ENCODE results near the gene RGS2.

Gene RGS2

GRCh38 chr1:192808518-192809306 is at the start of gene RGS2:
Gene RGS2 (plus strand): TSS chr1:192809039. CDS start chr1:192809072, 33 bp downstream.
- peak; percentile 96 for DNase-seq

DNA sequence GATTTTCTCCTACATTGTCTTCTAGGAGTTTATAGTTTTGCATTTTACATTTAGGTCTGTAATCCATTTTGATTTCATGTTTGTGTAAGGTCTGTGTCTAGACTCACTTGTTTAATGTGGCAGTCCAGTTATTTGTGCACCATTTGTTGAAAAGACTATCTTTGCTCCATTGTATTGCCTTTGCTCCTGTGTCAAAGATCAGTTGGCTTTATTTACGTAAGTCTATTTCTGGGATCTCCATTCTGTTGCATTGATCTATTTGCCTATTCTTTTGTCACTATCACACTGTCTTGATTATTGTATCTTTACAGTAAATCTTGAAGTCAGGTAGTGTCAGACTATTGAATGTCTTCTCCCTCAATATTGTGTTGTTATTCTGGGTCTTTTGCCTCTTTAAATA is 49.7 kb upstream of the RGS2 start:
- DNase-seq, result no peak

DNA sequence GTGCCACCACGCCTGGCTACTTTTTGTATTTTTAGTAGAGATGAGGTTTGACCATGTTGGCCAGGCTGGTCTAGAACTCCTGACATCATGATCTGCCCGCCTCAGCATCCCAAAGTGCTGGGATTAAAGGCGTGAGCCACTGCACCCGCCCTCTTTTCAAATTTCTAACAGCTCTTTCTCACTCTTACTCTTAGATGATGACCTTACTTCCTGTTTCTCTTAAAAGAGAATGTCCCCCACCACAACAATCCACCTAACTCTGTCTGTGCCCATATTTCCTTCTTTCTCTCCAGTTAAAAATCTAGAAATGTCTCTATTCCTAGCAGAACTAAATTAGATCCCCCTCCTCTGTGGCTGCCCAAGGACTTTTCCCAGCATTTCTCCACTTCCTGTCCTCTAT is 46.6 kb upstream of the RGS2 start:
- no peak for DNase-seq

- no peak for DNase-seq
These were observed 45.6 kb upstream of the RGS2 start for GRCh38 chr1:192763243-192763642.

DNA sequence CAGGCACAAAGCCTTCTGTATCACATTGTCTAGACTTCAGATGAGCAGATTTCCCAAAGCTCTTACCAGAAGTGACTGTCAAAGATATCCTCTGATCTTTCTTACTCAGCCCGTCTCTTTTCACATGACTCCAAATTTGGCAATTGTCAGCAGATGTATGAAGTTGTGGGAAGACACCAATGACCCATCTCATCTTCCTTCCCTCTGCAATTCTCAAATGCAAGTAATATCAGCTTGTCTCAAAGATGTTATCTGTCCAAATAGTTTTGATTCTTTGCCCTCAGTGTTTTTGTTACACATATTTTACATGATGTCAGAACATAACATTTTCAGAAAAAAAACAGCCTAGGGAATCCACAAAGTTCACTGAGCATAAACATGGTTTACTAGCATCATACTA is 45.1 kb upstream of the RGS2 start:
- DNase-seq, result no peak

DNA sequence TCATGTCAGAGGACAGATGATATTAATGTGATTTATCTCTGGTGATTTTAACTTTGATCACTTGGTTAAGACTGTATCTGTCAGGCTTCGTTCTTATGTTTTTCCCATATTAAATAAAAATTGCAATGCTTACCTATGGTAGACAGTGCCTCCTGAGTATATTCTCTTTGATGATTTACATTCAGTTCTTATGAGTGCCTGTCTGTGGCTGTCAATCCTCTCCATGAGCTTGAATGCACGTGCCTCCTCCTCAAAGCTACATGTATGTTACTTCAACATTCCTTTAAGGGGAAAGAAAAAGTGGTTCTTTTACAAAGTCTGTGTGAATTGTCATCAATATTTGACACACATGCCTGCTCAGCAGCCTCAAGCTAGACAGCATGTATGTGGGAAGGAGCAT is 44.2 kb upstream of the RGS2 start:
- no peak for DNase-seq

- DNase-seq, result no peak
These were observed 42.7 kb upstream of the RGS2 start for GRCh38 chr1:192766009-192766625.

- DNase-seq, result no peak
These were observed 42.0 kb upstream of the RGS2 start for GRCh38 chr1:192766876-192767275.

DNA sequence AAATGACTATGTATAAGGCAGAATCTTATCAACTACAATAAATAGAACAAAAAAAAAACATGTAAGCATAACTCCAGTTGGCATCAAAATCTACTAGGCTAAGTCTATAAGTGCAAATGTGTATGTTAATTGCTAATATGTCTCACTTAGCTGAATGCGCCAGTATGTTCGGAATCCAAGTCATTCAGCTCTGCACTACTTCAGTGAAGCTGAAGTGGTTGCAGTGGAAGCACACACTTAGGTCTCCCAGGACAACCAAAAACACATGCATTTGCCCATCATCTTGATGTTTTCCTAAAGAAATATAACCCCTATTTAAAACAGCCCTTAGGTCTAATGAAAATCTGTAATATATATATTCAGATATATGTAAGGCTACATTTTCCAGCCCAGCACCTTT is 41.0 kb upstream of the RGS2 start:
- no peak for DNase-seq

DNA sequence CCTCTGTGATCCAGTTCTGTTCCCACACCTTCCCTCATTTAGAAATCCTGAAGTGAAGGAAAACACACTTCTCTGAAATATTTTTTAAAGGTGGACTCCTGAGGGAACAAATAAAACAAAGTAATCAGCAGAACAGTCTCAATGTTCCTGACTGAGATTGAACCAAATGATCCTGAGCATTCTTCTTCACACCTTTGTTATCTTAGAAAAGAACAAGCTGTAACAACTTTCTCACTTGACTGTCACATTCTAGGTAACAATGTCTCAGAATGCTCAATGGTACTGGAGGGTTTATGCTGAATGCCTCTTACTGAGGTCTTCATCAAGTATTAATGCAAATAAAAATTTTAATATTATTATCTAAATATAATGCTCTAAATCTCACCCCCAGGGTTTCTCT is 40.4 kb upstream of the RGS2 start:
- no peak for DNase-seq

DNA sequence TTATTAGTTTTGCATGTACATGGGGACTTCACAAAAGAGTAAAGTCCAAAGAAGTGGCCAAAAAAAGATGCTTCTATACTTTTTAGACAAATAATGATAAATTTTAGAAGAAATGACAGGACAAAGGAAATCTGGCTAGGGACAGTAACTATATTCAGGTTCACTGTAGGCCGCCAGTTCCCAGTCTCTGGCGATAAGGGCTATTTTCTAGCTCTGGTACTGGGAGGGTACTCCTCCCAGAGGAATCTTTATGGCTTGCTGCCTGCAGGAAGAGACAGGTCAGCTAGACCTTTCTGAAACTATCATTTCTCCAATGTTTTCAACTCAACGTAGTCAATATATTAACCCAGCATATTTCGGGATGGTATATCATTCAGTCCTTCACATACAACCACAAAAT is 37.5 kb upstream of the RGS2 start:
- no peak for DNase-seq

- no peak for DNase-seq
These were observed 33.2 kb upstream of the RGS2 start for GRCh38 chr1:192775631-192776030.

GRCh38 chr1:192776206-192776605 is 32.6 kb upstream of the RGS2 start:
- no peak for DNase-seq

- DNase-seq, result no peak
These were observed 31.8 kb upstream of the RGS2 start for GRCh38 chr1:192776998-192777397.

GRCh38 chr1:192783791-192784190 is 25.0 kb upstream of the RGS2 start:
- no peak for DNase-seq

GRCh38 chr1:192784397-192784796 is 24.4 kb upstream of the RGS2 start:
- DNase-seq, result no peak

GRCh38 chr1:192786576-192786975 is 22.3 kb upstream of the RGS2 start:
- DNase-seq, result no peak

DNA sequence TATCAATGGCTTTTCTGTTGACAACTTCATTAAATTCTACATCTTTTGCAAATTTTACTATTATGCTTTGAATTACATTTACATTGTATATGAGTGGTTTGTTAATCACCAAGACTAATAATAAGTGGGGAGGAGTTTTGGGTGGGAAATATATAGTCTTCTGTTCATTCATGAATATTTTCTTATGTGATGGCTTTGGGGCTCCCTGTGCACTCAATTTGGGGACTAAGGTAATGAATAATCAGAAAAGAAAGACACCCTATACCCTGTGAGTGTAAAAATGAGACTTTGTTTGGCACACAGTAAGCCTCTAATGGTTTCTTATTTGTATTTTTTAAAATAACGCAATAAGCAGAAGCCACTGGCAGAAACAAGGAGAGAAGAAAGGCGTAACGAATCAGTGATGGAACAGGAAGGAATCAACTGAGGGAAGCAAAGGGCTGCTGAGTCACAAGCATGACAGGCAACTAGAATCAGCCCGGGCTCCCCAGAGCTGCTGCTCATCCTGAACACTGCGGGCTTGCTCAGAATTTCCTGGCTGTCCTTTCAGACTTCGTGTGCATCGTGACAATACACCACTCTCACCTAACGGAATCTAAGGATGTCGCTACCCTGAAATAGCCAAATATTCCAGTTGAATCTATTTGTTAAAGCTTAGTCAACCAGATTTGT is 20.8 kb upstream of the RGS2 start:
- no peak for DNase-seq

- DNase-seq, result no peak
These were observed 19.0 kb upstream of the RGS2 start for GRCh38 chr1:192789871-192790270.

- DNase-seq, result no peak
These were observed 16.2 kb upstream of the RGS2 start for GRCh38 chr1:192792628-192793027.

DNA sequence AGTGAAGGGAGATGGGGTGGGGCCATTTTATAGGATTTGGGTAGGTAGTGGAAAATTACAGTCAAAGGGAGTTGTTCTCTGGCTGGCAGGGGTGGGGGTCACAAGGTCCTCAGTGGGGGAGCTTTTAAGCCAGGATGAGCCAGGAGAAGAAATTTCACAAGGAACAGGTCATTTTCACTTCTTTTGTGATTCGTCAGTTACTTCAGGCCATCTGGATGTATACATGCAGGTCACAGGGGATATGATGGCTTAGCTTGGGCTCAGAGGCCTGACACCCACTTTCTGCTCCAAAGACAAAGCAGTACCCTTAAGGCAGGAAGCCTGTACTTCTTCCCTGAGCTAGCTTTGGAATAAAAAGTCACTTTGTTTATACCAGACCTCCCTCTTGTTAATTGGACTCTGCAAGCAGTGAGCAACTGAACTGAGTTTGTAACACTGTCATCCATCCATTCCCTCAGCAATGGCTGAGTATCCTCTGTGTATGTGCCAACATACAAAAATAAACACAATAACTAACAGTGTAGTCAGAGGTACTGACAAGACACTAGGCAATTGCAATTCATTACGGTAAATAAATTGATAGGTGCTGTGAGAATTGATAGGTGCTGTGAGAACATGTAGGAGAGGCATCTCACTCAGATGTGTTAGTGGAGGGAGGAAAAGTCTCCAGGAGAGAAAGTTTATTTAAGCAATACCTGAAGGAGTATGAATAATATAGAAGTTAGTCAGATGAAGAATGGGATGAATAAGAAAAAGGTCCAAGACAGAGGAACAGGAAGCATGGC is 14.7 kb upstream of the RGS2 start:
- DNase-seq, result no peak

- DNase-seq, result no peak
These were observed 14.1 kb upstream of the RGS2 start for GRCh38 chr1:192794768-192795035.

DNA sequence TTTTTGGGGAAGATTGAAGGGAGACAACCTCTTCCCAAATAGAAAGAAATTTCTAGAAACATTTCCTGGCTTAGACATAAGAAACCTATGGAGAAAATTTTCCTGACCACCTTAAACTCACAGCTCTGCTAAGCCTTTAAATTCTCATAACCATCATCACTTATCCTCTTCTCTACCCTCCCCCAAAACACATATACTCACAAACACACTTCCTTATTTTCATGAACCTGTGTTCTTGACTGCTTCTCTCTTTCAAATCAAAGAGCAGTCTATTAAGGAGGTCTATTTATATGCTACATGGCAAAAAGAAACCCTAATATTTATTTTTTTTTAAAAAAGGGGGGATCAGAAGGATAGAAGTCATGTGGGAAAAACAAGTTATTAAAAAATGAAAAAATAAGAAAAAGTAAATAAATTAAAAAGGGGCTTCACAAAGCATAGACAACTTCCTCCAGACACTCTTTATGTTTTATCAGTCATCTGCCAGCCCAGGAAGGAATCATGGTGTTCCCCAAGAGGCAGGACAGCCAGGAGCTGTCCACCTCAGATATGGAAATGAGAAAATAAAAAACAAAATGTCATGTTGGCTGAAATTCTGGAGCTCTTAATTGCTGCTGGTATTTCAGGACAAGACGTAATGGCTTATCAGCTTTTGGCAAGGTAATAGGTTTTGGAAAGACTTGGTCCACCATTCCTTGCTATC is 12.8 kb upstream of the RGS2 start:
- DNase-seq, result no peak
